HEK293T (cell line): ENCODE data around the gene SMAD3.
"Not testable (repeated sequence)": the region's sequence is repeated elsewhere in the genome, so short reads cannot be mapped to it uniquely, and the experiment has no call there.

Source experiments
- CTCF ChIA-PET: fragments of 350-600 bp; formaldehyde crosslinking; extraction: SDS; loops from one replicate; lab custom pipeline; 2021; ENCODE audit warnings: antibody characterized with exemption, inconsistent platforms; lab: Yijun Ruan, JAX
- POLR2A ChIA-PET: fragments of 350-600 bp; formaldehyde crosslinking; extraction: SDS; loops from one replicate; lab custom pipeline; 2020; ENCODE audit warnings: antibody characterized with exemption, inconsistent platforms; lab: Yijun Ruan, JAX
- DNase-seq: peaks from one replicate; pipeline ENCODE4 v3.0.0; 2012; ENCODE audit warnings: mixed read lengths; ENCODE audit errors: extremely low spot score
- ARNT ChIP-seq: fragments of 450-650 bp; IDR thresholded peaks from 2 replicates; pipeline ENCODE4 v1.6.1; 2017; ENCODE audit warnings: mild to moderate bottlenecking
- BHLHE40 ChIP-seq: fragments of 450-650 bp; IDR thresholded peaks from 2 replicates; pipeline ENCODE4 v1.6.1; 2016; ENCODE audit warnings: mild to moderate bottlenecking, moderate library complexity, borderline replicate concordance
- CTBP1 ChIP-seq: fragments of 450-650 bp; IDR thresholded peaks from 2 replicates; pipeline ENCODE4 v1.6.1; 2016; ENCODE audit warnings: borderline replicate concordance
- ELF4 ChIP-seq: fragments of 450-650 bp; IDR thresholded peaks from 2 replicates; pipeline ENCODE4 v1.6.1; 2017; ENCODE audit warnings: antibody characterized with exemption
- FOXA1 ChIP-seq: fragments of 450-650 bp; IDR thresholded peaks from 2 replicates; pipeline ENCODE4 v1.6.1; 2016; ENCODE audit warnings: mild to moderate bottlenecking
- FOXK2 ChIP-seq: fragments of 450-650 bp; IDR thresholded peaks from 2 replicates; pipeline ENCODE4 v1.6.1; 2016; ENCODE audit warnings: mild to moderate bottlenecking
- FOXM1 ChIP-seq: fragments of 450-650 bp; IDR thresholded peaks from 2 replicates; pipeline ENCODE4 v1.6.1; 2017; ENCODE audit warnings: mild to moderate bottlenecking, borderline replicate concordance
- HDGF ChIP-seq: fragments of 450-650 bp; IDR thresholded peaks from 2 replicates; pipeline ENCODE4 v1.6.1; 2017; ENCODE audit warnings: antibody characterized with exemption, borderline replicate concordance
- L3MBTL2 ChIP-seq: fragments of 450-650 bp; conservative IDR thresholded peaks from 2 replicates; pipeline ENCODE4 v1.6.1; 2016; ENCODE audit warnings: mild to moderate bottlenecking
- LEF1 ChIP-seq: fragments of 450-650 bp; IDR thresholded peaks from 2 replicates; pipeline ENCODE4 v1.6.1; 2017; ENCODE audit warnings: mild to moderate bottlenecking, borderline replicate concordance
- NFRKB ChIP-seq: fragments of 450-650 bp; IDR thresholded peaks from 2 replicates; pipeline ENCODE4 v1.6.1; 2016; ENCODE audit warnings: mild to moderate bottlenecking, moderate library complexity
- SP1 ChIP-seq: fragments of 450-650 bp; IDR thresholded peaks from 2 replicates; pipeline ENCODE4 v1.6.1; 2017
- SUZ12 ChIP-seq: fragments of 450-650 bp; IDR thresholded peaks from 2 replicates; pipeline ENCODE4 v1.6.1; 2016; ENCODE audit warnings: mild to moderate bottlenecking
- TARDBP ChIP-seq: fragments of 450-650 bp; IDR thresholded peaks from 2 replicates; pipeline ENCODE4 v1.6.1; 2016
- ZNF384 ChIP-seq: fragments of 450-650 bp; IDR thresholded peaks from 2 replicates; pipeline ENCODE4 v1.6.1; 2016
- TF ChIP-seq, protein P1 (sequence below): fragments of 450-650 bp; IDR thresholded peaks from 2 replicates; pipeline ENCODE4 v1.6.1; 2016

The SMAD3 gene

DNA sequence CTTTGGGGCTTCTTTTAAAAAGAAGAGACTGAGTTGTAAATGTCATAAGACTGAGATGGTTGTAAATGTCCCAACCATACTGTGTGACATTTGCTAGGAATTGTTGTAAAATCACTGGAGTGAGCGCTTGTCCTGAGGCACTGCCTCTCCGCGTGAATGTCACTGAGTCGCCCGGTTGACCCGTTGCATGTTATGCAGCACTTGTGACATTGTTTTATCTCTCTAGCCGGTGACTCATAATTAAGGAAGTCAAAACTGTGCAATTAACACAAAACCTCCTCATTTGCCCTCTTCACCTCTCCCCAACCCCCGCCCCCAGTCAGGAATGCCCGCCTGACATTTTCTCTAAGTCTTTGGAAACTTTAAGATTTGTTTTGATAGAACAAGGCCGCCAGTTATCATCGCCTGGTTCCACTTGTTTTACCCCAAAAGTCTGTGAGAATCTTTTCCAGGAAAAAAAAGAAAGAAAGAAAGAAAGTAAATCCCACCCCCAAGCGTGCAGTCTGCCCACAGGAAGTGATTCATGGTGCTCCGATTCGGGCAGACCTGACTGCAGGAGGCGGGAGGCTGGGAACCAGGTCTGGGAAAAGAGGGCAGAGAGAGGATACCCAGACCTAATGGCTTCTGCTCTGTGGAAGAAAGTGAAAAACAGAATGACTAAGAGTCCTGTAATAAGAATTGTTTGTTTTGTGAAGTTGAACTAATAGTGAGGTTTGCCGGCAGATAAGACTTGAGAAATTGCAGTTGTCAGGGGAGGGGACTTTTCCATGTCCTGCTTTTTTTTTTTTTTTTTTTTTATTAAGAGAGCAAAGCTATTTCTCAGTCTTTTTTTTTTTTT lies 84.8 kb downstream of the SMAD3 start:
- peak; percentile 65 for DNase-seq
- TF ChIP-seq, protein P1, sequence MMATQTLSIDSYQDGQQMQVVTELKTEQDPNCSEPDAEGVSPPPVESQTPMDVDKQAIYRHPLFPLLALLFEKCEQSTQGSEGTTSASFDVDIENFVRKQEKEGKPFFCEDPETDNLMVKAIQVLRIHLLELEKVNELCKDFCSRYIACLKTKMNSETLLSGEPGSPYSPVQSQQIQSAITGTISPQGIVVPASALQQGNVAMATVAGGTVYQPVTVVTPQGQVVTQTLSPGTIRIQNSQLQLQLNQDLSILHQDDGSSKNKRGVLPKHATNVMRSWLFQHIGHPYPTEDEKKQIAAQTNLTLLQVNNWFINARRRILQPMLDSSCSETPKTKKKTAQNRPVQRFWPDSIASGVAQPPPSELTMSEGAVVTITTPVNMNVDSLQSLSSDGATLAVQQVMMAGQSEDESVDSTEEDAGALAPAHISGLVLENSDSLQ, result peak; percentile 62; the same call in 1 of the 2 replicates
- no peak for TF ChIP-seq FOXA1
- peak; percentile 84 for TF ChIP-seq ZNF384
- POLR2A ChIA-PET, result interaction anchor here (0.7 kb wide), 1 partner anchor 44 kb away, joined by 3 read pairs; no protein-coding TSS in a partner anchor
- CTCF ChIA-PET, result no interaction called here

DNA sequence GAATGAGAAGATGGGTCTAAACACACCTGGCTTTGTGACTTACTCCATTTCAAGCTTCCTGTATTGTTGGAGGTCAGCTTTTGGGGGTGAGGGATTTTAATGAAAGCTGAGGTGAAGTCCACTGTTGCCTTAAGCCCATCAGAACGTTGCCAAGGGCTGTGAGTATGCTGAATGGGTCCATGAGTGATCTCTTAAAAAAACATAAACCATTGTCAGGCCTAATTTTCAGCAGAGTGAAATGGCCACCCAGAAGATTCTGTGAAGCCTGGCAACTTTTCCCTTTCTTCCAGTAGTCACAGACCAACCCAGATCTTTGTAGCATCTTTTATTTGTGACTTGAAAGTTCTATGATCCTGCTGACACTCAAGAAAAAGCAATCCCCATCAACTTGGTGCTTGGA lies 87.0 kb downstream of the SMAD3 start:
- POLR2A ChIA-PET, result no interaction called here
- TF ChIP-seq, protein P1, result no peak
- TF ChIP-seq TARDBP (no peak), BHLHE40 (no peak), SP1 (no peak), ELF4 (no peak), LEF1 (no peak), CTBP1 (no peak)

DNA sequence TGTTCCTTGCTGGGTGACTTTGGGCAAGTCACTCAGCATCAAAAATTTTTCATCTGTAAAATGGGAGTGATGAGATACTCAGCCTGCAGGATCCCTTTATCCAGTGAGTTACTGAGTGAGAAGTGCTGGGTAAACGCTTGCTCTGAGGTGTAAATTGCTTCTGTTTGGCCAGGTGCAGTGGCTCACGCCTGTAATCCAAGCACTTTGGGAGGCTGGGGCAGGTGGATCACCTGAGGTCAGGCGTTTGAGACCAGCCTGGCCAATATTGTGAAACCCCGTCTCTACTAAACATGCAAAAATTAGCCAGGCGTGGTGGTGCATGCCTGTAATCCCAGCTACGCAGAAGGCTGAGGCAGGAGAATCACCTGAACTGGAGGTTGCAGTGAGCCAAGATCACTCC lies 87.6 kb downstream of the SMAD3 start:
- DNase-seq, CTCF ChIA-PET, POLR2A ChIA-PET: not testable (repeated sequence)

More for the DNA sequence above, 87.0 kb downstream of the SMAD3 start:
- no peak for DNase-seq
- CTCF ChIA-PET, result no interaction called here

DNA sequence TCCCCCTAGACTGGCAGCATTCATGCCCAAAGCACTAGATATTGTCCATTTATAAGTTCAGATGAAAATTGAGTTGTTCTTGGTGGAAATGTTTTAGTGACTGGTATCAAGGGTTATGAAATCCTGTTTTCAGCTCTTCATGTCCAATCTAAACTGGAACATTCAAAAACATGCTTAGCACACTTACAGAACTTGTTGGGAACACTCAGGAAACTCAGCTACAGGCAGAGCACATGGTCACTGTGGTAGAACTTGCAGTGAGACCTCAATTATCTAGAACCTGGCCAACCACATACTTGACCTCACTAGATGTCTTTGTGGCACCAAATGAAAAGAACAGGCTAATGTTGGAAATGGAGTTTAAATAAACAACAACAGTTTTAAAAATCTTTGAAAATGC lies 88.8 kb downstream of the SMAD3 start:
- ChIA-PET POLR2A (no interaction called here), CTCF (no interaction called here)
- TF ChIP-seq LEF1, result no peak
- no peak for TF ChIP-seq FOXM1
- no peak for TF ChIP-seq BHLHE40
- TF ChIP-seq HDGF, result no peak
- no peak for TF ChIP-seq SUZ12
- TF ChIP-seq ARNT, result no peak
- no peak for TF ChIP-seq CTBP1
- TF ChIP-seq, protein P1, result no peak
- no peak for TF ChIP-seq FOXK2
- TF ChIP-seq SP1, result no peak
- no peak for TF ChIP-seq NFRKB
- no peak for TF ChIP-seq ZNF384
- no peak for TF ChIP-seq ELF4
- no peak for TF ChIP-seq FOXA1
- no peak for TF ChIP-seq L3MBTL2
- TF ChIP-seq TARDBP, result no peak
- no peak for DNase-seq

DNA sequence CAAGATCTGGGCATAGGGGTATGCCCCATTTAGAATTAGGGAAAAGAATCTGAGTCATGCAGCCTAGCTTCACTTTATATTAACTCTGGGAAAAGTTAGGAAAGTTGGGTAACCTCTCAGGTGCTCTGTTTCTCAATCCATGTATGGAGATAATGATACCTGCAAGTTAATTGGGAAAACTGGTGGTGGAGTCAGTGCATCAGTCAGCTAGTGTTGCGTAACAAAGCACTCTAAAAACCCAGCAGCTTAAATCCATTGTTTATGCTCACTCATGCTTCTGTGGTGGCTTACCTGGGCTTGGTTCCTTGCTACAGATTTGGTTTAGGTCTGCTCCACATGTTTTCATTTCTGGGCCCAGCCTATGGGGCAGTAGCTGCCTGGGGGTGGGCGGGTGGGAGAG lies 91.0 kb downstream of the SMAD3 start:
- ChIA-PET CTCF (no interaction called here), POLR2A (interaction anchor here (0.7 kb wide), 1 partner anchor 18 kb away, joined by 3 read pairs; no protein-coding TSS in a partner anchor)
- DNase-seq, result no peak
- TF ChIP-seq HDGF (no peak), SUZ12 (no peak), ARNT (no peak), FOXA1 (no peak), TARDBP (no peak), L3MBTL2 (no peak), SP1 (no peak), ZNF384 (no peak), CTBP1 (no peak), NFRKB (no peak), BHLHE40 (no peak)
- TF ChIP-seq, protein P1, result no peak

DNA sequence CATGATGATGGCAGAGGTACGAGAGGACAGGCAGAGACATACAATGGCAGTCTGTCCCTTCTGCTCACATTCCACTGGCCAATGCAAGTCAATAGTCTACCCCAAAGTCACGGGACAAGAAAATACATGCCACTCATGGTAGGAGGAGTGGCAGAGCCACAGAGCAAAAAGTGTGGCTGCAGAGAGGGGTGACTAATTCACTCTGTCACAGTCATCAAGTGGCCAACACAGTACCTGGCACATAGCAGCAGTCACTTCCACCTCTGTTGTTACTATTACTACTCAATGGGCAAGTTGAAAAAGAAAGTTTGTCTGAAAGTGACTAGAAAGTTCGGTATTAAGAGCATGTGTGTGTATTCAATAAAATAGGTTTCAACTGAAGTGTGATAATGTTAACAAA lies 91.4 kb downstream of the SMAD3 start:
- TF ChIP-seq ARNT, result no peak
- no peak for TF ChIP-seq L3MBTL2
- TF ChIP-seq ELF4, result no peak
- TF ChIP-seq SP1, result no peak
- TF ChIP-seq TARDBP, result no peak
- ChIA-PET CTCF (no interaction called here), POLR2A (no interaction called here)
- no peak for DNase-seq
